GM12891 (cell line): ENCODE results near the gene SDK1.

ENCODE experiments used
- POLR2A ChIP-seq: IDR thresholded peaks from 2 replicates; pipeline ENCODE4 v1.6.1; 2011; ENCODE audit warnings: low read depth, low read length, control low read depth
- POLR2AphosphoS5 ChIP-seq: IDR thresholded peaks from 2 replicates; pipeline ENCODE4 v1.6.1; 2011; ENCODE audit warnings: low read depth, low read length, control low read depth

- TF ChIP-seq POLR2A: no peak
- TF ChIP-seq POLR2AphosphoS5: no peak
Measured at GRCh38 chr7:4054158-4054557, 753.1 kb downstream of the SDK1 start.
